Measurements from ENCODE around the gene SLC8A1.

DNA sequence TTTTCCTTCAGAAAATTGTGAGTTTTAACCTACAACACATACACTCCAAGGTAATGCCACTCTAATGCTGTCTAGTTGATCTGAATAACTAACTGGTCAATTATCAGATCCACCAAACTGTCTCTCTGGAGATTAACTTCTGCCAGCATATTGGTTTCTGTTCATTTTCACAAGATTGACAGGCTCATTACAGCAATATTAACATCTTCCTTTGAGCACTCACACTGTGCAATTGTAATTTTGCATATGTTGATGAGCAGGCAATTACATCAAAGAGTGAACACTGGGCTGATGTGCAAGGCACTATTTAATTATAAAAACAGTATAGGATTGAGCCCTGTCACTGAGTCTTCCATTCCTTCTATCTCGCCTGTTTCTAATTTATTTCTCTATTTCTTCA, 197.3 kb downstream of the SLC8A1 start:
- no peak for TF ChIP-seq CHD4 (IDR thresholded peaks at IDR 0.05)
- TF ChIP-seq RAD21 (IDR thresholded peaks at IDR 0.05; ENCODE audit: insufficient read depth, low read depth, low read length) = no peak
- TF ChIP-seq, protein P1, sequence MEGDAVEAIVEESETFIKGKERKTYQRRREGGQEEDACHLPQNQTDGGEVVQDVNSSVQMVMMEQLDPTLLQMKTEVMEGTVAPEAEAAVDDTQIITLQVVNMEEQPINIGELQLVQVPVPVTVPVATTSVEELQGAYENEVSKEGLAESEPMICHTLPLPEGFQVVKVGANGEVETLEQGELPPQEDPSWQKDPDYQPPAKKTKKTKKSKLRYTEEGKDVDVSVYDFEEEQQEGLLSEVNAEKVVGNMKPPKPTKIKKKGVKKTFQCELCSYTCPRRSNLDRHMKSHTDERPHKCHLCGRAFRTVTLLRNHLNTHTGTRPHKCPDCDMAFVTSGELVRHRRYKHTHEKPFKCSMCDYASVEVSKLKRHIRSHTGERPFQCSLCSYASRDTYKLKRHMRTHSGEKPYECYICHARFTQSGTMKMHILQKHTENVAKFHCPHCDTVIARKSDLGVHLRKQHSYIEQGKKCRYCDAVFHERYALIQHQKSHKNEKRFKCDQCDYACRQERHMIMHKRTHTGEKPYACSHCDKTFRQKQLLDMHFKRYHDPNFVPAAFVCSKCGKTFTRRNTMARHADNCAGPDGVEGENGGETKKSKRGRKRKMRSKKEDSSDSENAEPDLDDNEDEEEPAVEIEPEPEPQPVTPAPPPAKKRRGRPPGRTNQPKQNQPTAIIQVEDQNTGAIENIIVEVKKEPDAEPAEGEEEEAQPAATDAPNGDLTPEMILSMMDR (IDR thresholded peaks at IDR 0.05 in 2 of 3, conservative IDR thresholded peaks at IDR 0.05 in 1 of 3; ENCODE audit: control insufficient read depth in 2 of 3, extremely low read depth in 1 of 3, insufficient read depth in 1 of 3, low read depth in 3 of 3, low read length in 3 of 3) = no peak
- TF ChIP-seq POLR2AphosphoS5 (IDR thresholded peaks at IDR 0.05; ENCODE audit: low read length) = no peak
- no peak for TF ChIP-seq ZNF24 (IDR thresholded peaks at IDR 0.05)
- no peak for TF ChIP-seq NFYB (IDR thresholded peaks at IDR 0.05; ENCODE audit: insufficient read depth, low read depth, low read length)
- TF ChIP-seq JUND (IDR thresholded peaks at IDR 0.05; ENCODE audit: low read depth, low read length) = no peak
- no peak for TF ChIP-seq SMC3 (IDR thresholded peaks at IDR 0.05; ENCODE audit: borderline replicate concordance, low read length)
- TF ChIP-seq, protein P2, sequence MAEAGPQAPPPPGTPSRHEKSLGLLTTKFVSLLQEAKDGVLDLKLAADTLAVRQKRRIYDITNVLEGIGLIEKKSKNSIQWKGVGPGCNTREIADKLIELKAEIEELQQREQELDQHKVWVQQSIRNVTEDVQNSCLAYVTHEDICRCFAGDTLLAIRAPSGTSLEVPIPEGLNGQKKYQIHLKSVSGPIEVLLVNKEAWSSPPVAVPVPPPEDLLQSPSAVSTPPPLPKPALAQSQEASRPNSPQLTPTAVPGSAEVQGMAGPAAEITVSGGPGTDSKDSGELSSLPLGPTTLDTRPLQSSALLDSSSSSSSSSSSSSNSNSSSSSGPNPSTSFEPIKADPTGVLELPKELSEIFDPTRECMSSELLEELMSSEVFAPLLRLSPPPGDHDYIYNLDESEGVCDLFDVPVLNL (IDR thresholded peaks at IDR 0.05; ENCODE audit: low read depth, low read length) = no peak
- no peak for TF ChIP-seq GABPA (IDR thresholded peaks at IDR 0.05; ENCODE audit: low read depth)
- TF ChIP-seq SPI1 (IDR thresholded peaks at IDR 0.05; ENCODE audit: borderline replicate concordance, insufficient read depth, low read depth, low read length) = no peak
- TF ChIP-seq POLR2AphosphoS2 (IDR thresholded peaks at IDR 0.05; ENCODE audit: low read depth, low read length) = no peak

All from GM12878 (cell line).